Spleen (tissue), 13 donors: Measurements from ENCODE around the gene EEF1E1. TPM values are rescaled to one million over a fixed set of nuclear protein-coding genes. Genes with fewer than 3 reads are reported as not detected.
A peak's percentile ranks its signal among the peaks of the same experiment; 100 is the strongest.

Experiments used
- DNase-seq: peaks from one replicate; pipeline ENCODE4 v3.0.0-alpha.2; 2020
- H3K27ac ChIP-seq, 8 donors: fragments of 200-600 bp; sonication (generic) in 7 of 8; 1 replicate in 4 of 8; 2 replicates in 4 of 8; pipeline versions ENCODE4 v1.5.0 to v1.8.0; 2016 to 2021; ENCODE audit warnings: inconsistent platforms in 4 of 8, mild to moderate bottlenecking in 4 of 8, moderate library complexity in 1 of 8
- H3K27me3 ChIP-seq, 7 donors: fragments of 200-600 bp; sonication (generic) in 6 of 7; replicated peaks in 1 of 7; 1 replicate in 4 of 7; 2 replicates in 3 of 7; pipeline versions ENCODE4 v1.5.0 to v1.8.0; 2016 to 2021; ENCODE audit warnings: inconsistent platforms in 3 of 7, mild to moderate bottlenecking in 1 of 7
- H3K36me3 ChIP-seq, 6 donors: fragments of 200-600 bp; sonication (generic) in 5 of 6; 1 replicate in 4 of 6; 2 replicates in 2 of 6; pipeline versions ENCODE4 v1.5.0 to v1.8.0; 2016 to 2021; ENCODE audit warnings: inconsistent platforms in 2 of 6
- H3K4me1 ChIP-seq, 6 donors: fragments of 200-600 bp; sonication (generic) in 5 of 6; 1 replicate in 3 of 6; 2 replicates in 3 of 6; pipeline versions ENCODE4 v1.5.0 to v1.8.0; 2016 to 2021; ENCODE audit warnings: inconsistent platforms in 3 of 6
- H3K4me3 ChIP-seq, 8 donors: fragments of 200-600 bp; sonication (generic) in 7 of 8; 1 replicate in 4 of 8; 2 replicates in 4 of 8; pipeline versions ENCODE4 v1.5.0 to v1.8.0; 2016 to 2021; ENCODE audit warnings: inconsistent platforms in 4 of 8, mild to moderate bottlenecking in 4 of 8, moderate library complexity in 2 of 8
- H3K9me3 ChIP-seq, 8 donors: fragments of 200-600 bp; sonication (generic) in 7 of 8; 1 replicate in 4 of 8; 2 replicates in 4 of 8; pipeline versions ENCODE4 v1.5.0 to v1.8.0; 2016 to 2021; ENCODE audit warnings: inconsistent platforms in 4 of 8
- POLR2A ChIP-seq, 3 donors: fragments of 450-650 bp; IDR thresholded peaks; one replicate each; pipeline ENCODE4 v1.5.1; 2017; ENCODE audit warnings: antibody characterized with exemption in 3 of 3, mild to moderate bottlenecking in 1 of 3
- POLR2AphosphoS5 ChIP-seq, 3 donors: sonication (generic); formaldehyde crosslinking; IDR thresholded peaks; one replicate each; pipeline ENCODE4 v1.5.1; 2017; ENCODE audit warnings: antibody characterized with exemption in 3 of 3
- WGBS, 5 donors: extraction: QIAGEN DNeasy Blood & Tissue Kit in 3 of 5; methylation state at CpG; one replicate each; pipeline versions ENCODE4 v1.1.5 to v1.1.7; 2013 to 2018; 5-methylcytosine and 5-hydroxymethylcytosine counted together
- intact Hi-C: fragments of 100-400 bp; cut with DNase I; formaldehyde crosslinking; loops from one replicate; pipeline ENCODE4 v1.15.0; 2023; ENCODE audit warnings: low total_unique reads
- long read RNA-seq, 2 donors: transcript quantifications; one replicate each; lab custom pipeline, GENCODE V29; 2026
- polyA plus RNA-seq, 3 donors: library from polyadenylated mRNA; stranded (reverse); fragments of 200-250 nt; gene quantifications; one replicate each; pipeline ENCODE4 v1.2.1, GENCODE V29; 2013
- total RNA-seq, 7 donors: library from RNA; depleted of rRNA in 3 of 7; stranded (reverse); fragments of >200 nt in 3 of 7; fragmentation: NEBNext Ultra II Directional in 4 of 7; extraction: Animal tissue kit (Norgen Biotek cat#: 25700) in 4 of 7; gene quantifications; one replicate each; pipeline versions ENCODE4 v1.1.0 to v1.2.1, GENCODE V29; 2016 to 2021
- TF ChIP-seq, protein P1 (sequence below), 11 experiments: fragments of 200-600 bp in 7 of 11; fragments of 450-650 bp in 4 of 11; sonication (generic) in 4 of 11; IDR thresholded peaks in 8 of 11; conservative IDR thresholded peaks in 3 of 11; 1 replicate in 7 of 11; 2 replicates in 4 of 11; pipeline versions ENCODE4 v1.4.0 to v1.8.0; 2016 to 2021; ENCODE audit warnings: antibody characterized with exemption in 11 of 11, inconsistent platforms in 4 of 11, mild to moderate bottlenecking in 1 of 11
- donor health status: healthy with polysubstance abuse.
- donor health status: DM: no; HTN: no; CAD: no; lungs with moderate emphysema.
- donor health status: DM: no; HTN: no; CAD: no.
- donor health status: Bipolar disorder and iron deficiency.
- donor health status: healthy.
- donor health status: DM: no; HTN: no; CAD: no.
- donor health status: DM: yes; HTN: yes; CAD: no.

Gene EEF1E1
- total RNA-seq (10 to 100 TPM; 12.2 to 18.6 (median 16.2) TPM), polyA plus RNA-seq (10 to 100 TPM; 23.3 to 35.9 (median 34.1) TPM)
- long read RNA-seq, donor 1, transcript EEF1E1-205 (3 exons, 654 nt), result minor isoform, 6 of 38 reads
- long read RNA-seq, donor 1, transcript EEF1E1-201 (4 exons, 1,077 nt), result major isoform, 19 of 38 reads
- long read RNA-seq, donor 1, partial matches to known transcripts, result 12 of 38 reads
- long read RNA-seq, donor 1, other reads (novel, unspliced or antisense), result 0 of 38 reads
- long read RNA-seq, donor 2, transcript EEF1E1-201 (4 exons, 1,077 nt), result major isoform, 14 of 25 reads
- long read RNA-seq, donor 2, partial matches to known transcripts, result 7 of 25 reads
- long read RNA-seq, donor 2, other reads (novel, unspliced or antisense), result 0 of 25 reads

DNA sequence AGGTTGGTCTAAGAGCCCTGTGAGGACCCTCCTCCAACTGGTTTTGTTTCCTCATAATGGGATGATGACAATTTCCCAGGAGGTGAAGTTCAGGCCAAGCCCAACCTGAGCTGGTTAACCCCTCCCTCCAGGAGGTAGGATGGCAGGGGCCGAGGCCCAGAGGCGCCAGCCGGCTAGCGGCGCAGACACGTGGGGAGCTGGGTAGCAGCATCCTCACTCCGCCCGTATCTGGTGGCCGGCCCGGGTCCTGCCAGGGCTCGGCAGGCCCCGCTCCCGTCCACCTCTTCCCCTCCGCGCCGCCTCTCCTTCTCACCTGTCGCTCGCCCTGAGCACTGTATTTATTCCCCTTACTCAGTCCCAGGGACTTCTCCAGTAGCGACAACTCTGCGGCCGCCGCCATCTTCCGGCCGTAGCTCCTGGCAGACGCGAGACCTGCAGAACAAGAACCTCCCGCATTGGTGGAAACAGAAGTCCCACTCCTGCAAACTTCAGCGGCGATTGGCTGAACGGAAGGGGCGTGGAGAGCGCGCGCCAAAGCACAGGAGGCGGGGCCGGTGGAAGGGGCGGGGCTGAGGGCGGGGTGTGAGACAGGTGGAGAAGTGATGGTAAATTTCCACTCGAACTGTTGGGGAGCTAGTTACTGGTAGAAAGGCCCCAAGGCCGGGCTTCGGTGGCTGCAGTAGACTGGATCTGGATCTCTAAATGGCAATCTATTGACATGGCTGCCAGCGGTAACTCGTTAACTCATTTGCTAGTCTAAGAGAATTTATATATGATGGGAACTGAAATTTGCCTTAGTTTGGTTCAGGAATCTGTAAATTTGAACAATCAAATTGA, at the start of gene EEF1E1:
TSS of gene EEF1E1 (minus strand) at position 427 of the 837 bp plus-strand sequence. CDS start at position 400, 27 bp downstream.
- H3K4me1 ChIP-seq, result peaks cover 13 to 33% (median 24%) of the 10 kb centered on the region in 6 donors
- no peaks in the 10 kb centered on the region for H3K9me3 ChIP-seq
- H3K36me3 ChIP-seq, result peaks cover 0 to 14% (median 0%) of the 10 kb centered on the region in 6 donors
- H3K4me3 ChIP-seq, result peak within 1 kb of the TSS; percentile 74 to 100 (median 94)
- intact Hi-C loops, result no loop called here
- H3K27ac ChIP-seq, result peak within 1 kb of the TSS in 7 of 8 donors; percentile 18 to 85 (median 75)
- peak; percentile 98 for DNase-seq
- WGBS, 5 donors, result 2 to 3% (median 2%) methylated on average over 42 to 43 of the region's 43 CpGs
- peak in 1 of 3 donors; percentile 5 for TF ChIP-seq POLR2A (IDR thresholded peaks at IDR 0.05)
- TF ChIP-seq, protein P1, sequence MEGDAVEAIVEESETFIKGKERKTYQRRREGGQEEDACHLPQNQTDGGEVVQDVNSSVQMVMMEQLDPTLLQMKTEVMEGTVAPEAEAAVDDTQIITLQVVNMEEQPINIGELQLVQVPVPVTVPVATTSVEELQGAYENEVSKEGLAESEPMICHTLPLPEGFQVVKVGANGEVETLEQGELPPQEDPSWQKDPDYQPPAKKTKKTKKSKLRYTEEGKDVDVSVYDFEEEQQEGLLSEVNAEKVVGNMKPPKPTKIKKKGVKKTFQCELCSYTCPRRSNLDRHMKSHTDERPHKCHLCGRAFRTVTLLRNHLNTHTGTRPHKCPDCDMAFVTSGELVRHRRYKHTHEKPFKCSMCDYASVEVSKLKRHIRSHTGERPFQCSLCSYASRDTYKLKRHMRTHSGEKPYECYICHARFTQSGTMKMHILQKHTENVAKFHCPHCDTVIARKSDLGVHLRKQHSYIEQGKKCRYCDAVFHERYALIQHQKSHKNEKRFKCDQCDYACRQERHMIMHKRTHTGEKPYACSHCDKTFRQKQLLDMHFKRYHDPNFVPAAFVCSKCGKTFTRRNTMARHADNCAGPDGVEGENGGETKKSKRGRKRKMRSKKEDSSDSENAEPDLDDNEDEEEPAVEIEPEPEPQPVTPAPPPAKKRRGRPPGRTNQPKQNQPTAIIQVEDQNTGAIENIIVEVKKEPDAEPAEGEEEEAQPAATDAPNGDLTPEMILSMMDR (IDR thresholded peaks at IDR 0.05 in 8 of 11, conservative IDR thresholded peaks at IDR 0.05 in 3 of 11), result peak in 2 of 11 experiments; percentile 14 to 34
- peak; percentile 87 to 89 (median 88) for TF ChIP-seq POLR2AphosphoS5 (IDR thresholded peaks at IDR 0.05)
- H3K27me3 ChIP-seq, result peaks cover 0 to 14% (median 4%) of the 10 kb centered on the region in 7 donors

DNA sequence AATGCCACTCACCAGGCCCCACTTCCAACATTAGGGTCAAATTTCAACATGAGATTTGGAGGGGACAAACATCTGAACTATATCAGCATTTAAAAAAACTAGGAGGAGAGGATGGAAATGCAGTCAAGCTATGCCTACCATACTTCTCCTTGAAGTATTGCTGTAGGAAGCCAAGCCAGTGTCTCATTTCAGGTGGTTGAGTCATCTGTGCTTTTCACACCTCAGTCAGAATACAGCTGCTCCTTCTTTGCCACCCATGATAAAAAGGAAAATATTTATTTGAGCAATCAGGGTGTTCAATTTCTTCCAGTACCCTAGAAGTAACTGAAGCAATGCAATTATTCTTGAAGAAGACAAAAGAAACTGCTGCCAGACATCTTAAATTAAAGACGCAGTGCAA, 47.0 kb upstream of the EEF1E1 start:
- TF ChIP-seq POLR2A (IDR thresholded peaks at IDR 0.05) (no peak), POLR2AphosphoS5 (IDR thresholded peaks at IDR 0.05) (no peak)
- TF ChIP-seq, protein P1 (IDR thresholded peaks at IDR 0.05 in 8 of 11, conservative IDR thresholded peaks at IDR 0.05 in 3 of 11), result no peak
- Histone ChIP-seq H3K27me3 (no peaks in the 10 kb centered on the region), H3K4me3 (no peak overlapping the region), H3K9me3 (no peaks in the 10 kb centered on the region), H3K36me3 (no peaks in the 10 kb centered on the region), H3K27ac (no peak overlapping the region), H3K4me1 (no peaks in the 10 kb centered on the region)
- no peak for DNase-seq
- intact Hi-C loops, result no loop called here
- 90 to 95% (median 94%) methylated on average over 1 of the region's 1 CpG for WGBS, 5 donors

DNA sequence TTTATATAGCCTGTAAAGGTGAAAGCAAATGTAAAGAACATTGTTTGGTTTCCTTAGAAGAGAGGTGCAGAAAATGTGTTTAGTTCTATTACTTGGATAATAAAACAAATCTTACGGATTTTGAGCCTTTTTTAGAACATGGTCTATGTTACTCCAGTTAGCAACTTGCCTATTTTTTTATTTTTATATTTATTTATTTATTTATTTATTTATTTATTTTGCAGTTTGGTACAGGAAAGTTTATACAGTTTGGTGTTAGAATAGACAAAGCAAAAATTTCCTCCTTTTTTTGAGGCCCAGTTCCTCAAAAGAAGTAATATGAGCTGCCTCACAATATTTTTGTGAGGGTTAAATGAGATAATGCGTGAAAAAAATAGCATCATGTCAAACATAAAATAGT, 41.6 kb upstream of the EEF1E1 start:
- no peak for DNase-seq
- WGBS, 5 donors, result 87 to 92% (median 92%) methylated on average over 2 of the region's 2 CpGs
- Histone ChIP-seq H3K27ac (no peak overlapping the region), H3K36me3 (no peaks in the 10 kb centered on the region), H3K9me3 (no peaks in the 10 kb centered on the region), H3K4me1 (no peaks in the 10 kb centered on the region), H3K27me3 (no peaks in the 10 kb centered on the region), H3K4me3 (no peak overlapping the region)
- intact Hi-C loops, result no loop called here
- TF ChIP-seq, protein P1 (IDR thresholded peaks at IDR 0.05 in 8 of 11, conservative IDR thresholded peaks at IDR 0.05 in 3 of 11), result no peak
- no peak for TF ChIP-seq POLR2AphosphoS5 (IDR thresholded peaks at IDR 0.05)
- TF ChIP-seq POLR2A (IDR thresholded peaks at IDR 0.05), result no peak
